LNCAP (cell line): ENCODE results near the gene SLC23A2.

ENCODE experiments used
- CTCF ChIP-seq: fragments of 450-650 bp; IDR thresholded peaks from 2 replicates; pipeline ENCODE4 v1.5.1; 2017; ENCODE audit warnings: mild to moderate bottlenecking

The SLC23A2 gene

GRCh38 chr20:5020760-5021159 lies 19.4 kb upstream of the SLC23A2 start:
- no peak for TF ChIP-seq CTCF

- no peak for TF ChIP-seq CTCF
These were observed 12.6 kb upstream of the SLC23A2 start for GRCh38 chr20:5013682-5014447.

GRCh38 chr20:5008759-5009158 lies 7.4 kb upstream of the SLC23A2 start:
- TF ChIP-seq CTCF = no peak

GRCh38 chr20:5005326-5005725 lies 4.0 kb upstream of the SLC23A2 start:
- no peak for TF ChIP-seq CTCF

GRCh38 chr20:5003626-5004025 lies 2.3 kb upstream of the SLC23A2 start:
- no peak for TF ChIP-seq CTCF

- TF ChIP-seq CTCF = no peak
These were observed 735 bp upstream of the SLC23A2 start for GRCh38 chr20:5002077-5002413.

GRCh38 chr20:5000263-5001173 lies 792 bp downstream of the SLC23A2 start:
- TF ChIP-seq CTCF = no peak
